Trophoblast cell (in vitro differentiated cells and primary cell): ENCODE measurements around the gene MEF2C.

Experiments
- DNase-seq, 2 donors: peaks; one replicate each; pipeline ENCODE4 v3.0.0-alpha.2; 2016
- H2AFZ ChIP-seq: 2 replicates; pipeline ENCODE4 v1.6.1; 2013; ENCODE audit warnings: low read length, moderate library complexity, mild to moderate bottlenecking; ENCODE audit not compliant: insufficient read depth, poor library complexity
- H2AK5ac ChIP-seq: 2 replicates; pipeline ENCODE4 v1.6.1; 2013; ENCODE audit warnings: mild to moderate bottlenecking, low read length
- H2BK120ac ChIP-seq: 2 replicates; pipeline ENCODE4 v1.6.1; 2013; ENCODE audit warnings: low read length, mild to moderate bottlenecking, moderate library complexity; ENCODE audit not compliant: insufficient read depth, poor library complexity
- H2BK12ac ChIP-seq: 2 replicates; pipeline ENCODE4 v1.6.1; 2013; ENCODE audit warnings: mild to moderate bottlenecking, low read length, moderate library complexity
- H2BK5ac ChIP-seq: 2 replicates; pipeline ENCODE4 v1.6.1; 2013; ENCODE audit warnings: low read length, low read depth, moderate library complexity, mild to moderate bottlenecking; ENCODE audit not compliant: poor library complexity
- H3K14ac ChIP-seq: 2 replicates; pipeline ENCODE4 v1.6.1; 2013; ENCODE audit warnings: mild to moderate bottlenecking, low read length
- H3K18ac ChIP-seq: 2 replicates; pipeline ENCODE4 v1.6.1; 2013; ENCODE audit warnings: mild to moderate bottlenecking, low read length
- H3K23ac ChIP-seq: 2 replicates; pipeline ENCODE4 v1.6.1; 2013; ENCODE audit warnings: low read length
- H3K27ac ChIP-seq: 2 replicates; pipeline ENCODE4 v1.5.1; 2013; ENCODE audit warnings: low read depth, mild to moderate bottlenecking, inconsistent platforms, low read length, moderate library complexity
- H3K27me3 ChIP-seq: 2 replicates; pipeline ENCODE4 v1.6.1; 2013; ENCODE audit warnings: inconsistent platforms, mild to moderate bottlenecking, low read length, moderate library complexity; ENCODE audit not compliant: insufficient read depth
- H3K36me3 ChIP-seq, 2 experiments: 1 replicate in 1 of 2; 2 replicates in 1 of 2; pipeline ENCODE4 v1.6.1; 2013; ENCODE audit warnings: low read length in 2 of 2, mild to moderate bottlenecking in 2 of 2, moderate library complexity in 1 of 2; ENCODE audit not compliant: insufficient read depth in 2 of 2, control insufficient read depth in 1 of 2
- H3K4ac ChIP-seq: 2 replicates; pipeline ENCODE4 v1.6.1; 2013; ENCODE audit warnings: low read depth, mild to moderate bottlenecking, low read length, moderate library complexity
- H3K4me1 ChIP-seq, 2 experiments: 1 replicate in 1 of 2; 2 replicates in 1 of 2; pipeline ENCODE4 v1.6.1; 2013; ENCODE audit warnings: low read length in 2 of 2, mild to moderate bottlenecking in 2 of 2, moderate library complexity in 1 of 2; ENCODE audit not compliant: insufficient read depth in 2 of 2, control insufficient read depth in 1 of 2
- H3K4me2 ChIP-seq: 2 replicates; pipeline ENCODE4 v1.6.1; 2013; ENCODE audit warnings: inconsistent platforms, mild to moderate bottlenecking, low read length, moderate library complexity
- H3K4me3 ChIP-seq: 2 replicates; pipeline ENCODE4 v1.5.1; 2013; ENCODE audit warnings: mild to moderate bottlenecking, low read depth, low read length, inconsistent platforms
- H3K79me1 ChIP-seq: one replicate; pipeline ENCODE4 v1.6.1; 2013; ENCODE audit warnings: low read length
- H3K79me2 ChIP-seq: 2 replicates; pipeline ENCODE4 v1.6.1; 2013; ENCODE audit warnings: low read length, mild to moderate bottlenecking; ENCODE audit not compliant: control insufficient read depth, insufficient read depth, poor library complexity
- H3K9ac ChIP-seq: 2 replicates; pipeline ENCODE4 v1.6.1; 2013; ENCODE audit warnings: mild to moderate bottlenecking, low read length
- H3K9me3 ChIP-seq: 2 replicates; pipeline ENCODE4 v1.6.1; 2013; ENCODE audit warnings: low read depth, mild to moderate bottlenecking, control low read depth, inconsistent platforms, low read length; ENCODE audit not compliant: insufficient read depth
- H4K12ac ChIP-seq: 2 replicates; pipeline ENCODE4 v1.6.1; 2013; ENCODE audit warnings: low read depth, mild to moderate bottlenecking, low read length, moderate library complexity
- H4K8ac ChIP-seq: 2 replicates; pipeline ENCODE4 v1.6.1; 2013; ENCODE audit warnings: low read depth, mild to moderate bottlenecking, low read length, moderate library complexity
- H4K91ac ChIP-seq: one replicate; pipeline ENCODE4 v1.6.1; 2013; ENCODE audit warnings: low read depth, mild to moderate bottlenecking, low read length, moderate library complexity
- WGBS: extraction: QIAGEN DNeasy Blood & Tissue Kit; methylation state at CpG from one replicate; pipeline ENCODE4 v1.1.7; 2013; ENCODE audit warnings: missing lambda C conversion rate; ENCODE audit not compliant: insufficient read length, insufficient coverage; ENCODE audit errors: extremely low coverage; 5-methylcytosine and 5-hydroxymethylcytosine counted together

MEF2C gene

GRCh38 chr5:88827997-88828396 lies 55.0 kb downstream of the MEF2C start:
- DNase-seq = no peak
- Histone ChIP-seq H3K36me3 (no peaks in the 10 kb centered on the region), H3K9ac (no peak overlapping the region), H3K4me1 (peaks cover 0 to 4% of the 10 kb centered on the region in 2 experiments), H3K4ac (no peak overlapping the region), H3K18ac (no peak overlapping the region), H4K8ac (no peak overlapping the region), H3K27me3 (no peaks in the 10 kb centered on the region), H4K12ac (no peak overlapping the region), H4K91ac (no peak overlapping the region), H3K79me1 (no peaks in the 10 kb centered on the region), H3K4me2 (no peak overlapping the region), H3K9me3 (no peaks in the 10 kb centered on the region), H3K14ac (no peak overlapping the region), H2AFZ (no peak overlapping the region), H3K79me2 (no peaks in the 10 kb centered on the region), H2AK5ac (no peak overlapping the region), H2BK120ac (no peak overlapping the region), H2BK12ac (no peak overlapping the region), H3K4me3 (no peak overlapping the region), H3K23ac (no peak overlapping the region), H3K27ac (no peak overlapping the region), H2BK5ac (no peak overlapping the region)
- no CpG with 5 or more reads among the region's 1 CpG for WGBS

DNA sequence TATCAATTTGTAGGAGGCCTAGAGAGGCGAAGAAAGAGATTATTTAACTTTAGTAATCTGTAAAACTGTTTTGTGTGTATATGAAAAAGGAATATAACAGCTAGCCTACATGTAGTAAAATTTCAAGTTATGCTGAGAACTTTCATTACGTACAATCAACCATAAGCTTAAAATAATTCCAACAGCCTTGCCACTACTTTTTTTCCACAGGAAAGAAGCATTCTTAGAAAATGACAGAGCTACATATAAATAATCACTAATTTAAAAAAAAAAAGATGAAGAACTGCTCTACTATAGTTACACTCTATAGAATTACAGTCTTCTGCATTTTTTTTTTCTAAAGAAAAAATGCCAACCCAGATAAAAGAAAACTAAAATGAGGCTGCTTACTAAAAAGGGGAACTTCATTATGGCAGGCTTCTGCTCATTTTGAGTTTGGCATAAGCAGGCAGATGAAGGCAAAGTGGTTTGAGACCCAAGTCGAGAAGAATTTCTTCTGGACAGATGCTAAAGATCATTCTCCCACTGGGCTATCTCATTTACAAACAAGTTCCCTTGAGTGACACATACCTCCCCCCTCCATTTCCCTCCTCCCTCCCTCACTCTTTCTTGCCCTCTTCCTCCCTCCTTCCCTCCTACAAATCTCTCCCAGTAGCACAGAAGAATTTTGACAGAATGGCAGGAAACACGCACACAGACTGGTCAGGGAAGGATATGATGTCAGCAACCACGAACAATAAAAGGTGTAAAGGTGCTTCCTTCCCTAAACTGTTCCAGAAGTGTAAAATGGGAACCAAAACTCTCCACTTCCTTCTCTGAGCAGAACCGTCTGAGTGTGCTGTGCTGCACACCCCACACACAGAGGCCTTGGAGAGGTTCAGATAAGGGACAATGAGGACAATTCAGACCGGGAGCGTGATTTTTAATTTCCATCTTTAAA lies 56.1 kb downstream of the MEF2C start:
- Histone ChIP-seq H2BK5ac (no peak overlapping the region), H2AK5ac (no peak overlapping the region), H3K23ac (no peak overlapping the region), H3K4me1 (peaks cover 0 to 4% of the 10 kb centered on the region in 2 experiments), H2BK120ac (no peak overlapping the region), H4K8ac (peak overlapping the region; percentile 6), H2BK12ac (no peak overlapping the region), H3K36me3 (no peaks in the 10 kb centered on the region), H3K27ac (peak overlapping the region; percentile 39), H2AFZ (no peak overlapping the region), H3K79me1 (no peaks in the 10 kb centered on the region), H3K4me3 (no peak overlapping the region), H3K27me3 (no peaks in the 10 kb centered on the region), H3K14ac (no peak overlapping the region), H3K18ac (no peak overlapping the region), H4K12ac (no peak overlapping the region), H3K4me2 (peak overlapping the region; percentile 40), H4K91ac (peak overlapping the region; percentile 28), H3K4ac (no peak overlapping the region), H3K9ac (no peak overlapping the region), H3K9me3 (no peaks in the 10 kb centered on the region), H3K79me2 (no peaks in the 10 kb centered on the region)
- peak in 1 of 2 donors; percentile 22 for DNase-seq
- WGBS = no CpG with 5 or more reads among the region's 8 CpGs

DNA sequence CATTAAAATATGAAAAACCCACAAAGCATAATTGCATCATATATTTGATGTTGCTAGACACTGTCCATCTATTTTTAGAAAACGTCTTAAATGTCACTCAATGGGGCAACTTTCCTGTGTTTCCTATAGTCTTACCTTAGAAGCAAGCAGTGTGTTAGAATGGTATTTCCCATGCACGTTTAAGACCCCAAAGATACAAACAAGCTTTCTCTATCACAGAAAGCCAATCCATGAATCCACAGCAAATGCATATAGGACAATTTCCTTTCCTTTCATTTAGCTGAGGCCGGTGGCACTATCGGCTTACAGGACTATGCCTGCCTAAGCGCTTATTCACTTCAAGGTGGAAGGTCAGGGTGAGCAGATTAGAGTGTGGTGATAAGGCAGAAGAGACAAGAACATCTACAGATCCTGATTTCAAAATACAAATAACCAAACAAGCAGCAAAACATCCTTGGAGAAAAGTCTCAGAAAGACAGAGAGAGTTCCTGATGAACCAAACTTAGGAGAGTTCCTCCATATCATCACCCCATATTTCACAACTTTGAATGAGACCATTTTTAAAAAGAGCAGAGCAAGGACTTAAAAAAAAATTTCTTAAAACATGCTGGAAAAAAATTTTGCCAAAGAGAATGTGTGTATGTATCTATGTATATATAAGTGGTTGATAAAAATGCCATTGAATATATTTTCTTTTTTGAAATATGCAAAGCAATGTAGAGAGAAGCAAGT lies 57.2 kb downstream of the MEF2C start:
- Histone ChIP-seq H3K18ac (no peak overlapping the region), H3K4me3 (no peak overlapping the region), H3K23ac (no peak overlapping the region), H3K9me3 (no peaks in the 10 kb centered on the region), H3K4ac (no peak overlapping the region), H4K91ac (no peak overlapping the region), H3K79me1 (no peaks in the 10 kb centered on the region), H4K8ac (no peak overlapping the region), H2BK12ac (no peak overlapping the region), H3K4me1 (peaks cover 0 to 4% of the 10 kb centered on the region in 2 experiments), H3K4me2 (no peak overlapping the region), H2BK5ac (no peak overlapping the region), H3K27me3 (no peaks in the 10 kb centered on the region), H3K14ac (no peak overlapping the region), H2BK120ac (no peak overlapping the region), H4K12ac (no peak overlapping the region), H3K36me3 (no peaks in the 10 kb centered on the region), H2AK5ac (no peak overlapping the region), H3K9ac (no peak overlapping the region), H3K27ac (no peak overlapping the region), H2AFZ (no peak overlapping the region), H3K79me2 (no peaks in the 10 kb centered on the region)
- no CpG with 5 or more reads among the region's 5 CpGs for WGBS
- DNase-seq = peak; percentile 57 to 65

DNA sequence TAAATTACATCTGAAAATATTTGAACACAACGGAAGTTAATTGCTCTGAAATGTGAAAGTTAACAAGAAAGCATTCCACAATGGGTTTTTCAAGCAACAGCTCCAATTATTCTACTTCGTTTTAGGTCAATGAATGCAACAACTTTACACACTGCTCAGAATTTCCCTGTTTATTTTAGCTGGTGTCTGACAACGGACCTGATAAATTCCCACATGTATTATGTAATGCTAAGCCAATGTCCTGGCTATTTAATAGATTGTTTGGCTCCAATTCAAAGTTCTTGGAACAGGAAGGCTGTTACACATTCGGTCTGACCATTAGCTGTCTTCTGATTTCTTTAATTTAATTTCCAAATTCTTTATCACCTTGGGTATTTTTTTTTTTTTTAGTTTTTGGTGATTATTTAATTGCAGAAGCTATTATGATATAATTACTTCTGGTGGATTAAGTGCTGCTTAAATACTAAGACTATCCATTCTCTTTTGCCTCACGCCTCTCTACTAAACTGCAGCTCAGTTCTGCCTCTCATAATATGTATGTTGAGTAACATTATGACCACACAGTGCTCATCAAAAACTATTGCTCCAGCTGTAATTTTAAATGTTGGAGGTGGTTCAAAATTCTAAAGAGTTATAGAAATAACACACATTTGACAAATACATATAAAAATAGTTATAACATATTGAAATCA lies 57.9 kb downstream of the MEF2C start:
- Histone ChIP-seq H3K18ac (no peak overlapping the region), H2BK12ac (no peak overlapping the region), H3K79me1 (no peaks in the 10 kb centered on the region), H3K36me3 (no peaks in the 10 kb centered on the region), H3K4me1 (peaks cover 0 to 4% of the 10 kb centered on the region in 2 experiments), H3K9me3 (no peaks in the 10 kb centered on the region), H3K79me2 (no peaks in the 10 kb centered on the region), H3K4me3 (no peak overlapping the region), H3K27ac (no peak overlapping the region), H2BK120ac (no peak overlapping the region), H2BK5ac (no peak overlapping the region), H2AK5ac (no peak overlapping the region), H3K23ac (no peak overlapping the region), H3K4ac (no peak overlapping the region), H4K8ac (no peak overlapping the region), H3K9ac (no peak overlapping the region), H3K4me2 (no peak overlapping the region), H3K27me3 (no peaks in the 10 kb centered on the region), H4K12ac (no peak overlapping the region), H3K14ac (no peak overlapping the region), H2AFZ (no peak overlapping the region), H4K91ac (no peak overlapping the region)
- WGBS = no CpG with 5 or more reads among the region's 5 CpGs
- DNase-seq = peak in 1 of 2 donors; percentile 13
